Sigmoid colon (tissue), 4 donors: ENCODE results near the gene GIMAP8.

Source experiments
- CTCF ChIP-seq, 4 experiments: fragments of 450-650 bp in 3 of 4; fragments of 200-600 bp in 1 of 4; IDR thresholded peaks; one replicate each; pipeline ENCODE4 v1.5.1; 2016 to 2019; ENCODE audit warnings: antibody characterized with exemption in 4 of 4, mild to moderate bottlenecking in 3 of 4, moderate library complexity in 2 of 4
- EP300 ChIP-seq, 4 donors: sonication (generic); formaldehyde crosslinking; IDR thresholded peaks; one replicate each; pipeline ENCODE4 v1.6.1; 2017; ENCODE audit warnings: antibody characterized with exemption in 4 of 4
- POLR2A ChIP-seq, 2 donors: fragments of 450-650 bp; IDR thresholded peaks; one replicate each; pipeline ENCODE4 v1.6.1; 2016; ENCODE audit warnings: antibody characterized with exemption in 2 of 2, mild to moderate bottlenecking in 2 of 2, moderate library complexity in 2 of 2

GRCh38 chr7:150405584-150406311 is 44.7 kb upstream of the GIMAP8 start:
- TF ChIP-seq CTCF (IDR thresholded peaks at IDR 0.05) (no peak), POLR2A (IDR thresholded peaks at IDR 0.05) (no peak), EP300 (IDR thresholded peaks at IDR 0.05) (no peak)
